HCT116 (cell line): ENCODE measurements around the gene EPHA2. TPM values are rescaled to one million over a fixed set of nuclear protein-coding genes. Genes with fewer than 3 reads are reported as not detected.

Experiments used
- ATAC-seq: fragments of 200-7000 bp; cut with Tn5 transposase; 2 replicates; pipeline ENCODE4 v1.9.1; 2020; ENCODE audit warnings: mild to moderate bottlenecking, moderate library complexity
- BruUV-seq: library from RNA; stranded (reverse); fragments of 400-500 nt; replicated peaks from 2 replicates; lab custom pipeline; 2021; lab: Mats Ljungman, UMichigan
- CTCF ChIA-PET: fragments of 300-600 bp; sonication (Branson Sonifier 250); formaldehyde crosslinking; loops from one replicate; lab custom pipeline; 2021; ENCODE audit warnings: antibody characterized with exemption; lab: Charles Lee
- POLR2A ChIA-PET: fragments of 300-600, 350-600 bp; sonication (Branson Sonifier 250); formaldehyde crosslinking; loops from one replicate; lab custom pipeline; 2021; ENCODE audit warnings: antibody characterized with exemption; lab: Charles Lee
- RAD21 ChIA-PET, 2 experiments: fragments of 300-600 bp; sonication (Branson Sonifier 250); formaldehyde crosslinking; loops; one replicate each; lab custom pipeline; 2023; ENCODE audit warnings: low total read pairs in 2 of 2; ENCODE audit not compliant: uncharacterized antibody in 2 of 2, unreplicated experiment in 2 of 2, low non-redundant PET in 1 of 2; lab: Charles Lee
- DNase-seq: peaks from one replicate; pipeline ENCODE4 v3.0.0-alpha.2; 2010; ENCODE audit warnings: low read depth, low spot score
- H2AFZ ChIP-seq: fragments of 200-600 bp; shearing (Covaris generic), sonication (generic); 2 replicates; pipeline ENCODE4 v1.6.1; 2017; ENCODE audit warnings: low read depth, mixed run types, mixed read lengths, antibody characterized with exemption, low read length; ENCODE audit not compliant: poor library complexity, severe bottlenecking
- H3K27ac ChIP-seq: 2 replicates; pipeline ENCODE4 v1.5.1; 2012; ENCODE audit warnings: low read depth, low read length
- H3K27me3 ChIP-seq: fragments of 200-600 bp; sonication (generic); 2 replicates; pipeline ENCODE4 v1.6.1; 2016; ENCODE audit warnings: mixed run types, low read length, mixed read lengths; ENCODE audit not compliant: insufficient read depth
- H3K36me3 ChIP-seq, 2 experiments: fragments of 200-500 bp in 1 of 2; fragments of 200-600 bp in 1 of 2; sonication (Bioruptor generic) in 1 of 2; sonication (generic) in 1 of 2; 2 replicates each; pipeline versions ENCODE4 v1.5.1 to v1.6.1; 2014 to 2016; ENCODE audit warnings: low read length in 2 of 2, inconsistent platforms in 1 of 2, mixed read lengths in 1 of 2, mixed run types in 1 of 2; ENCODE audit not compliant: insufficient read depth in 2 of 2, control insufficient read depth in 1 of 2
- H3K4me1 ChIP-seq, 2 experiments: fragments of 200-600 bp in 1 of 2; sonication (generic) in 1 of 2; 2 replicates each; pipeline versions ENCODE4 v1.5.1 to v1.6.1; 2012 to 2017; ENCODE audit warnings: low read length in 2 of 2, inconsistent platforms in 1 of 2, mild to moderate bottlenecking in 1 of 2, mixed read lengths in 1 of 2, mixed run types in 1 of 2, moderate library complexity in 1 of 2; ENCODE audit not compliant: insufficient read depth in 2 of 2, control insufficient read depth in 1 of 2
- H3K4me2 ChIP-seq: fragments of 200-600 bp; sonication (generic); 2 replicates; pipeline ENCODE4 v1.6.1; 2017; ENCODE audit warnings: mixed run types, low read length, mixed read lengths
- H3K4me3 ChIP-seq, 2 experiments: fragments of 200-600 bp in 1 of 2; sonication (generic) in 1 of 2; replicated peaks in 1 of 2; 2 replicates each; pipeline ENCODE4 v1.5.1; 2011 to 2016; ENCODE audit warnings: low read length in 2 of 2, control low read depth in 1 of 2, low read depth in 1 of 2, mild to moderate bottlenecking in 1 of 2, mixed read lengths in 1 of 2, mixed run types in 1 of 2
- H3K79me2 ChIP-seq: fragments of 200-600 bp; sonication (generic); 2 replicates; pipeline ENCODE4 v1.6.1; 2017; ENCODE audit warnings: mild to moderate bottlenecking, mixed run types, low read length, moderate library complexity, mixed read lengths; ENCODE audit not compliant: insufficient read depth
- H3K9ac ChIP-seq: fragments of 200-600 bp; sonication (generic); 2 replicates; pipeline ENCODE4 v1.6.1; 2016; ENCODE audit warnings: low read length, mixed read lengths
- H3K9me2 ChIP-seq: fragments of 200-600 bp; sonication (generic), shearing (Covaris generic); 2 replicates; pipeline ENCODE4 v1.6.1; 2017; ENCODE audit warnings: mixed run types, mild to moderate bottlenecking, moderate library complexity; ENCODE audit not compliant: insufficient read depth
- H3K9me3 ChIP-seq, 2 experiments: fragments of 200-500 bp in 1 of 2; fragments of 200-600 bp in 1 of 2; sonication (Bioruptor generic) in 1 of 2; sonication (generic) in 1 of 2; 2 replicates each; pipeline ENCODE4 v1.6.1; 2014 to 2017; ENCODE audit warnings: low read length in 2 of 2, mixed read lengths in 2 of 2, inconsistent platforms in 1 of 2, low read depth in 1 of 2, mild to moderate bottlenecking in 1 of 2, mixed run types in 1 of 2, moderate library complexity in 1 of 2; ENCODE audit not compliant: control insufficient read depth in 1 of 2, insufficient read depth in 1 of 2
- H4K20me1 ChIP-seq: fragments of 200-600 bp; sonication (generic), shearing (Covaris generic); 2 replicates; pipeline ENCODE4 v1.6.1; 2017; ENCODE audit warnings: mixed run types, mild to moderate bottlenecking, moderate library complexity; ENCODE audit not compliant: insufficient read depth
- POLR2AphosphoS5 ChIP-seq: IDR thresholded peaks from 2 replicates; pipeline ENCODE4 v1.6.1; 2011; ENCODE audit warnings: mild to moderate bottlenecking, low read depth, low read length, moderate library complexity
- SRF ChIP-seq: IDR thresholded peaks from 2 replicates; pipeline ENCODE4 v1.6.1; 2012; ENCODE audit warnings: low read depth
- TCF7L2 ChIP-seq: IDR thresholded peaks from 2 replicates; pipeline ENCODE4 v1.7.0; 2011; ENCODE audit warnings: borderline replicate concordance, inconsistent platforms; ENCODE audit not compliant: insufficient read depth, insufficient read length; ENCODE audit errors: extremely low read depth
- YY1 ChIP-seq: IDR thresholded peaks from 2 replicates; pipeline ENCODE4 v1.6.1; 2011; ENCODE audit warnings: low read length, low read depth, moderate library complexity, mild to moderate bottlenecking; ENCODE audit not compliant: insufficient replicate concordance; ENCODE audit errors: extremely low read depth
- intact Hi-C: fragments of 100-400 bp; cut with micrococcal nuclease; formaldehyde crosslinking; loops from 2 replicates; pipeline ENCODE4 v1.10.0; 2022
- total RNA-seq: library from RNA; stranded (reverse); gene quantifications from one replicate; pipeline ENCODE4 v1.2.1, GENCODE V29; 2021; ENCODE audit not compliant: unreplicated experiment
- TF ChIP-seq, protein P1 (sequence below): IDR thresholded peaks from 2 replicates; pipeline ENCODE4 v1.6.1; 2012; ENCODE audit warnings: low read depth

The EPHA2 gene
- total RNA-seq, 1 experiment from 2014 or later: 164 TPM

- peaks cover 79 to 100% of the 10 kb centered on the region in 2 experiments for H3K4me1 ChIP-seq
- ATAC-seq (peak; percentile 82), DNase-seq (peak; percentile 94)
- no peaks in the 10 kb centered on the region for H3K27me3 ChIP-seq
- no peaks in the 10 kb centered on the region for H3K9me3 ChIP-seq
- H3K4me3 ChIP-seq: peak overlapping the region; percentile 28 to 41
- H2AFZ ChIP-seq: no peak overlapping the region
- ChIA-PET POLR2A (interaction anchor here (0.8 to 3.9 kb wide), 10 partner anchors 8 to 189 kb away, joined by 3 to 30 read pairs (median 5); partner anchors contain the start of genes EPHA2 and FAM131C), RAD21 (interaction anchor here in 1 of 2 experiments (0.6 kb wide), 1 partner anchor 17 kb away, joined by 3 read pairs; no protein-coding TSS in a partner anchor), CTCF (interaction anchor here (1.1 to 1.2 kb wide), 2 partner anchors 91 to 95 kb away, joined by 5 read pairs; no protein-coding TSS in a partner anchor)
- peak; percentile 9 for TF ChIP-seq TCF7L2
- TF ChIP-seq YY1: peak; percentile 58
- TF ChIP-seq, protein P1, sequence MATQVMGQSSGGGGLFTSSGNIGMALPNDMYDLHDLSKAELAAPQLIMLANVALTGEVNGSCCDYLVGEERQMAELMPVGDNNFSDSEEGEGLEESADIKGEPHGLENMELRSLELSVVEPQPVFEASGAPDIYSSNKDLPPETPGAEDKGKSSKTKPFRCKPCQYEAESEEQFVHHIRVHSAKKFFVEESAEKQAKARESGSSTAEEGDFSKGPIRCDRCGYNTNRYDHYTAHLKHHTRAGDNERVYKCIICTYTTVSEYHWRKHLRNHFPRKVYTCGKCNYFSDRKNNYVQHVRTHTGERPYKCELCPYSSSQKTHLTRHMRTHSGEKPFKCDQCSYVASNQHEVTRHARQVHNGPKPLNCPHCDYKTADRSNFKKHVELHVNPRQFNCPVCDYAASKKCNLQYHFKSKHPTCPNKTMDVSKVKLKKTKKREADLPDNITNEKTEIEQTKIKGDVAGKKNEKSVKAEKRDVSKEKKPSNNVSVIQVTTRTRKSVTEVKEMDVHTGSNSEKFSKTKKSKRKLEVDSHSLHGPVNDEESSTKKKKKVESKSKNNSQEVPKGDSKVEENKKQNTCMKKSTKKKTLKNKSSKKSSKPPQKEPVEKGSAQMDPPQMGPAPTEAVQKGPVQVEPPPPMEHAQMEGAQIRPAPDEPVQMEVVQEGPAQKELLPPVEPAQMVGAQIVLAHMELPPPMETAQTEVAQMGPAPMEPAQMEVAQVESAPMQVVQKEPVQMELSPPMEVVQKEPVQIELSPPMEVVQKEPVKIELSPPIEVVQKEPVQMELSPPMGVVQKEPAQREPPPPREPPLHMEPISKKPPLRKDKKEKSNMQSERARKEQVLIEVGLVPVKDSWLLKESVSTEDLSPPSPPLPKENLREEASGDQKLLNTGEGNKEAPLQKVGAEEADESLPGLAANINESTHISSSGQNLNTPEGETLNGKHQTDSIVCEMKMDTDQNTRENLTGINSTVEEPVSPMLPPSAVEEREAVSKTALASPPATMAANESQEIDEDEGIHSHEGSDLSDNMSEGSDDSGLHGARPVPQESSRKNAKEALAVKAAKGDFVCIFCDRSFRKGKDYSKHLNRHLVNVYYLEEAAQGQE: no peak
- TF ChIP-seq SRF: no peak
- peak; percentile 70; the same call in 1 of the 2 replicates for TF ChIP-seq POLR2AphosphoS5
- TSS peak; percentile 36 for BruUV-seq
- intact Hi-C loops: no loop called here
- peak overlapping the region; percentile 95 for H3K27ac ChIP-seq
- peak overlapping the region; percentile 71 for H3K9ac ChIP-seq
- H3K4me2 ChIP-seq: peak overlapping the region; percentile 71
- H3K36me3 ChIP-seq: no peaks in the 10 kb centered on the region
- no peaks in the 10 kb centered on the region for H4K20me1 ChIP-seq
- no peaks in the 10 kb centered on the region for H3K79me2 ChIP-seq
- no peaks in the 10 kb centered on the region for H3K9me2 ChIP-seq
Observed at GRCh38 chr1:16173447-16174260, 17.8 kb upstream of the EPHA2 start.
